HCT116 (cell line): ENCODE results near the gene LRRC8B. TPM values are rescaled to one million over a fixed set of nuclear protein-coding genes. Genes with fewer than 3 reads are reported as not detected.

Source experiments
- ATAC-seq: fragments of 200-7000 bp; cut with Tn5 transposase; 2 replicates; pipeline ENCODE4 v1.9.1; 2020; ENCODE audit warnings: mild to moderate bottlenecking, moderate library complexity
- BruUV-seq: library from RNA; stranded (reverse); fragments of 400-500 nt; replicated peaks from 2 replicates; lab custom pipeline; 2021; lab: Mats Ljungman, UMichigan
- CTCF ChIA-PET: fragments of 300-600 bp; sonication (Branson Sonifier 250); formaldehyde crosslinking; loops from one replicate; lab custom pipeline; 2021; ENCODE audit warnings: antibody characterized with exemption; lab: Charles Lee
- POLR2A ChIA-PET: fragments of 300-600, 350-600 bp; sonication (Branson Sonifier 250); formaldehyde crosslinking; loops from one replicate; lab custom pipeline; 2021; ENCODE audit warnings: antibody characterized with exemption; lab: Charles Lee
- RAD21 ChIA-PET, 2 experiments: fragments of 300-600 bp; sonication (Branson Sonifier 250); formaldehyde crosslinking; loops; one replicate each; lab custom pipeline; 2023; ENCODE audit warnings: low total read pairs in 2 of 2; ENCODE audit not compliant: uncharacterized antibody in 2 of 2, unreplicated experiment in 2 of 2, low non-redundant PET in 1 of 2; lab: Charles Lee
- DNase-seq: peaks from one replicate; pipeline ENCODE4 v3.0.0-alpha.2; 2010; ENCODE audit warnings: low read depth, low spot score
- H2AFZ ChIP-seq: fragments of 200-600 bp; shearing (Covaris generic), sonication (generic); 2 replicates; pipeline ENCODE4 v1.6.1; 2017; ENCODE audit warnings: low read depth, mixed run types, mixed read lengths, antibody characterized with exemption, low read length; ENCODE audit not compliant: poor library complexity, severe bottlenecking
- H3K27ac ChIP-seq: 2 replicates; pipeline ENCODE4 v1.5.1; 2012; ENCODE audit warnings: low read depth, low read length
- H3K27me3 ChIP-seq: fragments of 200-600 bp; sonication (generic); 2 replicates; pipeline ENCODE4 v1.6.1; 2016; ENCODE audit warnings: mixed run types, low read length, mixed read lengths; ENCODE audit not compliant: insufficient read depth
- H3K36me3 ChIP-seq, 2 experiments: fragments of 200-500 bp in 1 of 2; fragments of 200-600 bp in 1 of 2; sonication (Bioruptor generic) in 1 of 2; sonication (generic) in 1 of 2; 2 replicates each; pipeline versions ENCODE4 v1.5.1 to v1.6.1; 2014 to 2016; ENCODE audit warnings: low read length in 2 of 2, inconsistent platforms in 1 of 2, mixed read lengths in 1 of 2, mixed run types in 1 of 2; ENCODE audit not compliant: insufficient read depth in 2 of 2, control insufficient read depth in 1 of 2
- H3K4me1 ChIP-seq, 2 experiments: fragments of 200-600 bp in 1 of 2; sonication (generic) in 1 of 2; 2 replicates each; pipeline versions ENCODE4 v1.5.1 to v1.6.1; 2012 to 2017; ENCODE audit warnings: low read length in 2 of 2, inconsistent platforms in 1 of 2, mild to moderate bottlenecking in 1 of 2, mixed read lengths in 1 of 2, mixed run types in 1 of 2, moderate library complexity in 1 of 2; ENCODE audit not compliant: insufficient read depth in 2 of 2, control insufficient read depth in 1 of 2
- H3K4me2 ChIP-seq: fragments of 200-600 bp; sonication (generic); 2 replicates; pipeline ENCODE4 v1.6.1; 2017; ENCODE audit warnings: mixed run types, low read length, mixed read lengths
- H3K4me3 ChIP-seq, 2 experiments: fragments of 200-600 bp in 1 of 2; sonication (generic) in 1 of 2; replicated peaks in 1 of 2; 2 replicates each; pipeline ENCODE4 v1.5.1; 2011 to 2016; ENCODE audit warnings: low read length in 2 of 2, control low read depth in 1 of 2, low read depth in 1 of 2, mild to moderate bottlenecking in 1 of 2, mixed read lengths in 1 of 2, mixed run types in 1 of 2
- H3K79me2 ChIP-seq: fragments of 200-600 bp; sonication (generic); 2 replicates; pipeline ENCODE4 v1.6.1; 2017; ENCODE audit warnings: mild to moderate bottlenecking, mixed run types, low read length, moderate library complexity, mixed read lengths; ENCODE audit not compliant: insufficient read depth
- H3K9ac ChIP-seq: fragments of 200-600 bp; sonication (generic); 2 replicates; pipeline ENCODE4 v1.6.1; 2016; ENCODE audit warnings: low read length, mixed read lengths
- H3K9me2 ChIP-seq: fragments of 200-600 bp; sonication (generic), shearing (Covaris generic); 2 replicates; pipeline ENCODE4 v1.6.1; 2017; ENCODE audit warnings: mixed run types, mild to moderate bottlenecking, moderate library complexity; ENCODE audit not compliant: insufficient read depth
- H3K9me3 ChIP-seq, 2 experiments: fragments of 200-500 bp in 1 of 2; fragments of 200-600 bp in 1 of 2; sonication (Bioruptor generic) in 1 of 2; sonication (generic) in 1 of 2; 2 replicates each; pipeline ENCODE4 v1.6.1; 2014 to 2017; ENCODE audit warnings: low read length in 2 of 2, mixed read lengths in 2 of 2, inconsistent platforms in 1 of 2, low read depth in 1 of 2, mild to moderate bottlenecking in 1 of 2, mixed run types in 1 of 2, moderate library complexity in 1 of 2; ENCODE audit not compliant: control insufficient read depth in 1 of 2, insufficient read depth in 1 of 2
- H4K20me1 ChIP-seq: fragments of 200-600 bp; sonication (generic), shearing (Covaris generic); 2 replicates; pipeline ENCODE4 v1.6.1; 2017; ENCODE audit warnings: mixed run types, mild to moderate bottlenecking, moderate library complexity; ENCODE audit not compliant: insufficient read depth
- ATF3 ChIP-seq: IDR thresholded peaks from 2 replicates; pipeline ENCODE4 v1.6.1; 2012
- EGR1 ChIP-seq: IDR thresholded peaks from 2 replicates; pipeline ENCODE4 v1.6.1; 2012; ENCODE audit warnings: low read depth
- FOSL1 ChIP-seq: IDR thresholded peaks from 2 replicates; pipeline ENCODE4 v1.6.1; 2012; ENCODE audit warnings: low read depth
- SIN3A ChIP-seq: IDR thresholded peaks from 2 replicates; pipeline ENCODE4 v1.6.1; 2012; ENCODE audit warnings: low read depth
- intact Hi-C: fragments of 100-400 bp; cut with micrococcal nuclease; formaldehyde crosslinking; loops from 2 replicates; pipeline ENCODE4 v1.10.0; 2022
- total RNA-seq: library from RNA; stranded (reverse); gene quantifications from one replicate; pipeline ENCODE4 v1.2.1, GENCODE V29; 2021; ENCODE audit not compliant: unreplicated experiment

The LRRC8B gene
- total RNA-seq, 1 experiment from 2014 or later = 17.9 TPM

GRCh38 chr1:89602871-89603404 is 78.3 kb downstream of the LRRC8B start:
- H3K4me1 ChIP-seq = peaks cover 10 to 11% of the 10 kb centered on the region in 2 experiments; a peak in 3 of 4 replicates
- intact Hi-C loops = no loop called here
- no peak for TF ChIP-seq ATF3
- no peak for TF ChIP-seq SIN3A
- no peak overlapping the region for H2AFZ ChIP-seq
- RAD21 ChIA-PET = no interaction called here
- no TSS peak for BruUV-seq
- no peak overlapping the region for H3K4me2 ChIP-seq
- H3K4me3 ChIP-seq = no peak overlapping the region
- ATAC-seq = no peak
- no peak overlapping the region for H3K9ac ChIP-seq
- DNase-seq = no peak
- POLR2A ChIA-PET = no interaction called here
- no peaks in the 10 kb centered on the region for H3K9me3 ChIP-seq
- no peaks in the 10 kb centered on the region for H3K36me3 ChIP-seq
- CTCF ChIA-PET = interaction anchor here (1.9 kb wide), 1 partner anchor 119 kb away, joined by 5 read pairs; no protein-coding TSS in a partner anchor
- no peak overlapping the region for H3K27ac ChIP-seq
- no peaks in the 10 kb centered on the region for H3K79me2 ChIP-seq
- H4K20me1 ChIP-seq = no peaks in the 10 kb centered on the region
- H3K27me3 ChIP-seq = no peaks in the 10 kb centered on the region
- no peaks in the 10 kb centered on the region for H3K9me2 ChIP-seq

DNA sequence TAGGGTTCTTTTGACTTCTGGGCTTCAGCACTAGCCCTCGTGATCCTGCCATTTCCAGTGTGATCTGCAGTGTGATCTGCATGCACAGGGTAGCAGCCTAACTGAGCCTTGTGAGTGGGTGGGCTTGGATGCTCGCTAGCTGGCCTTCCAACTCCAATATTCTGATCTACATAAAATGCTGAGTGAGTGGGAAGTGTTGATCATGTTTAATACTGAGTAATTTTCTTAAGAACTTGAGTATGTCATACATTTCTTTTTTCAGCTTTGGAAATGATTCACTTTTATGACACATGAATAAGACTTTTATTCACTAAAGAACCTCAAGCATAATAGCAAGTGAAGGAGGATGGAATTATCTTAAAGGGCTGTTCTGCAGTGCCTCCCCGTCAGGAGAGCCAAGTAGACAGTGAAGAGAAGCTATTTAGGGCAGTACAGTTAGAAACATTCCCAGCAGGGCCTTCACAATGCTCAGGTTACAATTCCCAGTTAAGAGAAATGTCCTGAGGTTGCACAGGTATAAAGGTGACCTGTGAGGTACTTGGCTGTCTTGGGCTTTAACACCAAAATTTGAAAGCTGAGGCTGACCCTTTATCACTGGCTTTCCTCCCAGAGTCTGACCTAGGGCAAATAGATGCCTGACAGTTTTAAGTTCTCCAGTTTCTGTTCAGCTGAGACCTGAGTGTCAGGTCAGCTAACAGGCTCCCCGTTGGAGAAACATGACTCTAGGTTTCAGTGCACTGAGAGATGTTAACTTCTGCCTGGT is 79.2 kb downstream of the LRRC8B start:
- ATAC-seq (no peak), DNase-seq (no peak)
- intact Hi-C loops = no loop called here
- Histone ChIP-seq H3K27ac (no peak overlapping the region), H3K4me3 (no peak overlapping the region), H3K36me3 (no peaks in the 10 kb centered on the region), H3K9ac (no peak overlapping the region), H2AFZ (no peak overlapping the region), H3K79me2 (no peaks in the 10 kb centered on the region), H4K20me1 (no peaks in the 10 kb centered on the region), H3K9me3 (no peaks in the 10 kb centered on the region), H3K4me1 (peaks cover 10 to 11% of the 10 kb centered on the region in 2 experiments; a peak in 3 of 4 replicates), H3K27me3 (no peaks in the 10 kb centered on the region), H3K9me2 (no peaks in the 10 kb centered on the region), H3K4me2 (no peak overlapping the region)
- BruUV-seq = no TSS peak
- no peak for TF ChIP-seq EGR1
- TF ChIP-seq FOSL1 = no peak
- ChIA-PET CTCF (interaction anchor here (1.9 kb wide), 1 partner anchor 120 kb away, joined by 5 read pairs; no protein-coding TSS in a partner anchor), RAD21 (no interaction called here), POLR2A (no interaction called here)
